HG02678 (cell line): ENCODE results near the gene CSTF2.

ENCODE experiments used
- ATAC-seq: cut with Tn5 transposase; IDR thresholded peaks from one replicate; pipeline ENCODE4 v1.9.1; 2021; ENCODE audit warnings: mild to moderate bottlenecking, moderate library complexity; ENCODE audit not compliant: unreplicated experiment

Gene CSTF2

DNA sequence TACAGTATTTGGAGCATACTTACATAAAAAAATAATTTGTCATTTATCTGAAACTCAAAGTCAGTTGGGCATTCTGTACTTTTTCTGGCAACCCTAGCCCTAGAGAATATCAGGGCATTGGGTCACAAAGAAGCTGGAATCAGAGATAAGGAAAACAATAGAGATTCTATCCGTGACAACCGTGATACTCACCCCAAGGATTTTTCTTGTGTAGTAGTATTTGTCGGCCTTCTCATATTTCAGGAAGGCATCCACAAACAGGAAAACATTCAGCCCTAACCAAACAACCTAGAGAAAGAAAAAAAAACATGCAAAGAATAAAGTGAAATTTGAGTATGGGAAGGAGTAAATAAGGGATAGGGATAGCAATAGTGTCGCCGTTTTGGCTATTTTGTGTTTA lies 50.3 kb downstream of the CSTF2 start:
- no peak for ATAC-seq

DNA sequence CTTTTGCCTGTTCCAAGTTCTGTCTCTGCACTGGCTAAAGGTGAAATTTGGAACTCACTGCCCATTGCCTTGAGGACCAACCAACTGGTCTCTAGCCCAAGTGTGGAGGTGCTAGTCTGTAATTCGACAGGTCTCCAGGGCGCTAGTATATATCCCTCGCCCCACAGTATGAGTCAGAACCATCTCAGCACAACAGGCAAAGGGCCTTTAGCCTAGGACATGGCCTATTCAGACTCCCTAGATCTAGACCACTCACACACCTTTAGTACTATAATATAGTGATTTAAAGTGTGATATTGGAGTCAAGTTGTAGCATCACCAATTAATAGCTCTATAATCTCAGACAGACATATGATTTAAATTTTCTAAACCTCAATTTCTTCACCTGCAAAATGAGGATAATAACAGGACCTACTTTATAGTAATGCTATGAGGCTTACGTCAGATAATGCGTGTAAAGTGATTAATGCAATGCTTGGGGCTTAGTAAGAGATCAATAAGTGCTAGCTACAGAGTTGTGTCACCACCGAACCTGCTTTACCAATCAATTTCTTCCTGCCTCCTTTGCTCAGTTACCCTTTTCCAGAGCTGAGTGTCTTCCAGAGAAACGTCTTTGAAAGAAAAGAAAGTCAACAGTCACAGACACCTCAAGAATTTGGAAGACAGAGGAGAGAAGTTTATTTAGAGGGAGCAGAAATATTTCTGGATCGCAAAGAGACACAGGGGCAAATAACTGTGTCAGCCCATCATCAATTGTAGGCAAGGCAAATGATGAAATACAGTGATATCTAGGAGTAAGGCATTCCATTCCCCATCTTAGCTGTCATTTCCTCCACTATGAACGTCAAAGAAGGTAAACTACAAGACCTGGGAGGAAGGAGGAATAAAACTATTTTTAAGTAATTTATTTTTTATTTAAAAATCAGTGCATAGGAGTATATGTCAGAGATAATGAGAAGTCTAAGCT lies 51.7 kb downstream of the CSTF2 start:
- no peak for ATAC-seq

- no peak for ATAC-seq
Measured at GRCh38 chrX:100874325-100874724, 54.1 kb downstream of the CSTF2 start, which contains the start of gene NOX1. NOX1 (minus strand) TSS chrX:100874359; CDS start chrX:100874139, 220 bp downstream.

DNA sequence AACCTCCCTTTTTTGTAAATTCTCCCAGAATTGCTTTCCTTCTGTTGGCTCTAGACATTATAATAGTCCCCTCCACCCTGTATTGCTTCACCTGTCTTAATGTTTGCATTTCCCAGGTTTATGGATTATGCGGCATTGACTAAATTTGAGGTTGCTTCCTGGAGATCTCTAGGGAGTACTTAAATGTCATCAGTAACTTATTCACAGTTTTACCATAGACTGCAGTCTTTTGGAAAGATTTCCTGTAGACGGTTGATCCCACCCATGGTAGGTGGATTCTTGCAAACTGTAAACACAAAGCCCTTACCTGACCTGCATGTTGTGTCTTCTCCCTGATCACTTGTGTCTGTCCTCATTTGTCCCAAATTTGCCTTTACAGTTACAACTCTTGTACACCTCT lies 60.2 kb downstream of the CSTF2 start:
- no peak for ATAC-seq

DNA sequence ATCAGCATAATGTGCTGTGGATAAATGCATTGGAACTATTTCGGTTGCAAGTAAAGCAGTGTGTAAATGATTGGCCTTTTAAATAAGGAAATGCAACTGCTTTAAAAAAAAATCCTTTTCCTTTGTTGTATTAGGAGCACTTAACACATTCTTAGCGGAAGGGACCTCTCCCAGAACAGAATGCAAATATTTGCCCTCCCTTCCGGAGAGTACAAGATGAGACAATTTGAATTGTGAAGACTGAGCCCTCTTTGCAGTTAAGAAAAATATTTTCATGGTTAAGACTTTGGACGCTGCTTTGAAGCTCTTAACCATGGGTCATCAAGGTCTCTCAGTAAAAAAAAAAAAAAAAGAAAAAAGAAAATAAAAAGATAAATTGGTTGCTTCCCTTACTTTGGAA lies 63.5 kb downstream of the CSTF2 start:
- ATAC-seq, result no peak
